ENCODE data around the gene CCR8.

DNA sequence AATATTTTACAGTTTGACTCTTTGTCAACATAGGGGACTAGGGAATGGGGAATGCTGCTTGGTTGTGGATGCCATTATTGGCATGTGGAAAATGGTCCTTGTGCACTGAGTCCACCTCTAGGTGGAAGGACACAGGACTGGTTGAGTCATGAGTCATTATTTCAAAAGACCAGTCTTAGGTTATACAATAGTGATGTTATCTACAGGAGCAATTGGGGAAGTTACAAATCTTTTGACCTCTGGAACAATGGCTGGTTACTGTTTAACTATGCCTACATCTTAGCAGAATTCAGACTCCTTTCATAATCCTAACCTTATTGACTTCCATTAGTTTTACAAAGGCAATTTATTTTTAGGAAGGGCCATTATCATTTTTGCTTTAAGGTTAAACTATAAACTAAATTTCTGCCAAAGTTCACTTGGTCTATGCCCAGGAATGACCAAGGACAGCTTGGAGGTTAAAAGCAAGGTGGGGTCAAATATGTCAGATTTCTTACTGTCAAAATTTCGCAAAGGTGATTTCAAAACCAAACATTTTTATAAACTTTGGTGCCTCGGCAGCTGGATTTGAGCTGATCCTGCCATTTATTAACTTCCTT, 11.8 kb upstream of the CCR8 start:
- no peak for TF ChIP-seq EZH2 (IDR thresholded peaks at IDR 0.05; ENCODE audit: borderline replicate concordance, insufficient read depth, low read depth, low read length, poor library complexity, severe bottlenecking)
- TF ChIP-seq, protein P1, sequence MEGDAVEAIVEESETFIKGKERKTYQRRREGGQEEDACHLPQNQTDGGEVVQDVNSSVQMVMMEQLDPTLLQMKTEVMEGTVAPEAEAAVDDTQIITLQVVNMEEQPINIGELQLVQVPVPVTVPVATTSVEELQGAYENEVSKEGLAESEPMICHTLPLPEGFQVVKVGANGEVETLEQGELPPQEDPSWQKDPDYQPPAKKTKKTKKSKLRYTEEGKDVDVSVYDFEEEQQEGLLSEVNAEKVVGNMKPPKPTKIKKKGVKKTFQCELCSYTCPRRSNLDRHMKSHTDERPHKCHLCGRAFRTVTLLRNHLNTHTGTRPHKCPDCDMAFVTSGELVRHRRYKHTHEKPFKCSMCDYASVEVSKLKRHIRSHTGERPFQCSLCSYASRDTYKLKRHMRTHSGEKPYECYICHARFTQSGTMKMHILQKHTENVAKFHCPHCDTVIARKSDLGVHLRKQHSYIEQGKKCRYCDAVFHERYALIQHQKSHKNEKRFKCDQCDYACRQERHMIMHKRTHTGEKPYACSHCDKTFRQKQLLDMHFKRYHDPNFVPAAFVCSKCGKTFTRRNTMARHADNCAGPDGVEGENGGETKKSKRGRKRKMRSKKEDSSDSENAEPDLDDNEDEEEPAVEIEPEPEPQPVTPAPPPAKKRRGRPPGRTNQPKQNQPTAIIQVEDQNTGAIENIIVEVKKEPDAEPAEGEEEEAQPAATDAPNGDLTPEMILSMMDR (IDR thresholded peaks at IDR 0.05): no peak

Data from B cell (primary cell).